ENCODE data around the gene HECW1. TPM values are rescaled to one million over a fixed set of nuclear protein-coding genes. Genes with fewer than 3 reads are reported as not detected.

The HECW1 gene
- total and polyA plus RNA-seq, 8 donors = 0.04 to 0.69 (median 0.12) TPM; not detected in 5

DNA sequence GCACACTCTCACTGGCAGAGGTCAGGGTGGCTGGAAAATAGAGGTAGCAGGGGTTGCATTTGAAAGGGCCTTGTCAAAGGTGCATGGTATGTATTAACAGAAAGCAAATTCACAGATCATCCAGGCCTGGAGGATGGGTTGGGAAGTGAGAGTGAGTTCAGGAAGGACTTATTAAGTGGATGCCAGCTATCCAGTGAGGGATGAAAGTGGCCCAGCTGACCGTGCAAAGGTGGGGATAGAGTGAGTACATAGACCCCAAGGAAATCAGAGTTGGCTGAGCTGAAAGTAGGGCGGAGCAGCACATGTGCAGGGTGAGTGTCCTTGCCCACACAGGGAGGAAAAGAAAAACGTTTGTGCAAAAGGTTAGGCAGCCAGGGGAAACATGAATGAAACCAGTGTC lies 58.1 kb downstream of the HECW1 start:
- TF ChIP-seq CTCF (IDR thresholded peaks at IDR 0.05) = no peak
- intact Hi-C loops (cut with DNase I) = no loop called here
- Histone ChIP-seq H3K4me1 (no peaks in the 10 kb centered on the region), H3K4me3 (no peak overlapping the region), H3K27ac (no peak overlapping the region), H3K27me3 (no peaks in the 10 kb centered on the region), H3K9me3 (no peaks in the 10 kb centered on the region), H3K36me3 (no peaks in the 10 kb centered on the region)
- no peak for ATAC-seq
- WGBS, 2 donors = 27 to 31% methylated on average over 3 of the region's 3 CpGs
- no peak for DNase-seq
- FAIRE-seq = no peak

DNA sequence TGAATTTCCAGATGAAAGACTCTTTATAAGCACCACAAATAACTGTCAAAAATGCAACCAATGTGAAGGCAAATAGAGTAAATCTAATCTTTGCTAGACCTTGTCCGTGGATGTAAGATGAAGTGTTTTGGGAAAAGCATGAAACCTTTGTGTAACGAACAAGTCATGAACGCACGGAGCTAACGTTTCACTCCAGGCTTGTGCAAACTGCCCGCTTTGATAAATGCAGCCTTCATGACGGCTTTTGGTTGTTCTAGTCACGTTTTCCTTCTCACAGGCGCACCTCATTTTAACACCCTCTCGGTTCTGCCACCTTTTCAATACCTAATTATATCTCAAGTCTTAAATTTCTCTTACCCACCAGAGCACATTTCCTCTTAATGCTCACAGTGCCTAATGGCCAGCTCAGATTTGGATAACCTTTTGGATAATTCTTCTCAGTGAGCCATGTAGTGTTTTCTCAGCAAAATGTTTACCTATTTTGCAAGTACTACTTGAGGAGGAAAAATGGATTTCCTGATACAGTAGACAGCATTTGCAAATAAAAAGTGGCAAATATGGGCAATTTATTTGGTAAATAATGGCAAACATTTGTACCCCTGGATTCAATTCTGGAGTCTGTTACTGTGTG lies 63.2 kb downstream of the HECW1 start:
- H3K4me1 ChIP-seq = no peaks in the 10 kb centered on the region
- no peak overlapping the region for H3K4me3 ChIP-seq
- no peak for ATAC-seq
- WGBS, 2 donors = 14% methylated on average over 10 of the region's 10 CpGs
- H3K9me3 ChIP-seq = no peaks in the 10 kb centered on the region
- H3K27me3 ChIP-seq = no peaks in the 10 kb centered on the region
- no peak overlapping the region for H3K27ac ChIP-seq
- intact Hi-C loops (cut with DNase I) = no loop called here
- TF ChIP-seq CTCF (IDR thresholded peaks at IDR 0.05) = no peak
- DNase-seq = no peak
- FAIRE-seq = no peak
- no peaks in the 10 kb centered on the region for H3K36me3 ChIP-seq

DNA sequence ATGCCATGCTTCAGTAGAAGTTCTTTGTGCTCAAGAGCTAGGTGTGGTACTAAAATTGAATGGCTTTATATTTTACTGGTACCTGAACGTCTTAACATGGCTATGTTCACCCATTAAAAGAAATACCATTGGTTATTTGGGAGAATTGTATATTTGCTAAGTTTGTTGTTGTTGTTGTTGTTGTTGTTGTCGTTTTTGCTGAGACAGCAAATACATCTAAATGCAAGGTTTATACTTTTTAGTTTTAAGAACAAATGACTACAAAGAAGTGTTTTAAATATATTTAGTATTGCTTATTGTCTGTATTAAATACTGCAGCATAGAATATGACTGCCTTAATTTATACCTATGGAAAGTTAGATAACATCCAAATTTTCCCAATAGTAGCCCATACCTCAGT lies 66.9 kb downstream of the HECW1 start:
- FAIRE-seq (no peak), DNase-seq (no peak), ATAC-seq (no peak)
- Histone ChIP-seq H3K4me1 (no peaks in the 10 kb centered on the region), H3K36me3 (no peaks in the 10 kb centered on the region), H3K27me3 (no peaks in the 10 kb centered on the region), H3K27ac (no peak overlapping the region), H3K9me3 (no peaks in the 10 kb centered on the region), H3K4me3 (no peak overlapping the region)
- WGBS, 2 donors = 34 to 38% methylated on average over 2 of the region's 2 CpGs
- intact Hi-C loops (cut with DNase I) = no loop called here
- no peak for TF ChIP-seq CTCF (IDR thresholded peaks at IDR 0.05)

GRCh38 chr7:43192806-43193460 lies 80.5 kb downstream of the HECW1 start:
- Histone ChIP-seq H3K36me3 (no peaks in the 10 kb centered on the region), H3K27ac (no peak overlapping the region), H3K4me3 (no peak overlapping the region), H3K9me3 (no peaks in the 10 kb centered on the region), H3K4me1 (no peaks in the 10 kb centered on the region), H3K27me3 (no peaks in the 10 kb centered on the region)
- intact Hi-C loops (cut with DNase I) = no loop called here
- TF ChIP-seq CTCF (IDR thresholded peaks at IDR 0.05) = no peak
- no peak for DNase-seq
- ATAC-seq = no peak
- 74 to 85% methylated on average over 7 of the region's 7 CpGs for WGBS, 2 donors
- no peak for FAIRE-seq

GRCh38 chr7:43193893-43194292 lies 81.4 kb downstream of the HECW1 start:
- H3K27ac ChIP-seq = no peak overlapping the region
- no peaks in the 10 kb centered on the region for H3K36me3 ChIP-seq
- no peaks in the 10 kb centered on the region for H3K4me1 ChIP-seq
- intact Hi-C loops (cut with DNase I) = no loop called here
- no peaks in the 10 kb centered on the region for H3K9me3 ChIP-seq
- FAIRE-seq (no peak), DNase-seq (no peak), ATAC-seq (no peak)
- no peak for TF ChIP-seq CTCF (IDR thresholded peaks at IDR 0.05)
- WGBS, 2 donors = 25 to 33% methylated on average over 2 of the region's 2 CpGs
- no peak overlapping the region for H3K4me3 ChIP-seq
- no peaks in the 10 kb centered on the region for H3K27me3 ChIP-seq

Measured in pancreas (tissue), 10 donors.